NCI-H748 (cell line): Measurements from ENCODE around the gene SEMA3C.

Experiments
- DNase-seq: peaks from one replicate; lab custom pipeline; 2025; ENCODE audit not compliant: unreplicated experiment; lab: John Stamatoyannopoulos, UW

SEMA3C gene

GRCh38 chr7:80748363-80749042 is 170.3 kb downstream of the SEMA3C start:
- peak; percentile 14 for DNase-seq

- no peak for DNase-seq
Measured at GRCh38 chr7:80740778-80741545, 177.9 kb downstream of the SEMA3C start.

GRCh38 chr7:80736371-80737125 is 182.3 kb downstream of the SEMA3C start:
- DNase-seq, result no peak

GRCh38 chr7:80735330-80735729 is 183.5 kb downstream of the SEMA3C start:
- no peak for DNase-seq

DNA sequence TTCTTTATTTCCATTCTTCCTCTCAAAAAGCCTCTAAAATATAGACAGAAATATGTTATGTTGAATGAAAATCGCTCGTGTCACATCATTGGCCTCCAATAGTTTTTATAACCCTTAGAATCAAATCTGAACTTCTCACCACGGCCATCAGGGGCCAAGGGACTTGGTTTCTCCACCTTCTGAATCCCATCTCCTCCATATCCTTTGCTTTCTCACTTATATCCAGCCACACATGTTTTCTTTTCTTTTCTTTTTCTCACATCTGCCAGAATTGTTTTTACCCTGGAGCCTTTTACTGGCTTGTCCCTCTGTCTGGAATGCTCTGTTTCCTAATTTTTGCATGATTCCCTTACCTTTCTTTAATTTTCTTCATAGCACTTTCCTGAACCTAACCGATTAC is 184.8 kb downstream of the SEMA3C start:
- no peak for DNase-seq

GRCh38 chr7:80733333-80733915 is 185.4 kb downstream of the SEMA3C start:
- no peak for DNase-seq

DNA sequence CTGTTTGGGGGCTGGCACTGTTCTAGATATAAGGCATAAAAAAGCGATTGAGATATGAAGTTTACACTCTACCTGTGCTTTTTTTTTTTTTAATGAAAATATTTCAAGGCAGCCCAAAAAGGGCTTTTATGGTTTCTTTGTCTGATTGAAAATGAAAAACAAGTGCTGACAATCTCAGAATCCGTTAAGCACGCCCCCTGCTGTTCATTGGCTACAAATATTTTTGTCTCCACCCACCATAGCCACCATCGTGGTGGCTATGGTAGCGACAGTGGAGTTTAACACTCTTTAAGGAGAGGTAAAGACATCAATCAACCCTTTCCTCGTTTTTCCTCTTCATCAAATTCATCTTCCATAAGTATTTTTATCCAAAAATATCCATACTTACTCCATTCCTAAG is 186.2 kb downstream of the SEMA3C start:
- DNase-seq, result peak; percentile 9

DNA sequence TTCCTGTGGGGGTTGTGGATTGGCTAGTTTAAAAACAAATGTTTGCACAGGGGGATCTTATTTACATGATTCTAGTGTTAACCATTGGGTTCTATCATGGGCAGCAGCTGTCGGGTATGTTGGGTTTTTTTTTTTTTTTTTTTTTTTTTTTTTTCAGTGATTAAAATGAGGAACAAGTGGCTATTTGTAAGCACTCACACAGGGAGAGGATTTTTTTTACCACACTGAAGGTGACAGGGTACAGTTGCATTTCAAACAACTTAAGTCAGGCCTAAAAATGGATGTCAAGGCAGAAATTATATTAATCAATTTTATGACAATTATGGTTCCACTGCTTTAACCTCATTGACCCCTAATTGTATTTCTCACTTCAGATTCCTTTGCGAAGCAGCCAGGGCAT is 187.6 kb downstream of the SEMA3C start:
- no peak for DNase-seq

DNA sequence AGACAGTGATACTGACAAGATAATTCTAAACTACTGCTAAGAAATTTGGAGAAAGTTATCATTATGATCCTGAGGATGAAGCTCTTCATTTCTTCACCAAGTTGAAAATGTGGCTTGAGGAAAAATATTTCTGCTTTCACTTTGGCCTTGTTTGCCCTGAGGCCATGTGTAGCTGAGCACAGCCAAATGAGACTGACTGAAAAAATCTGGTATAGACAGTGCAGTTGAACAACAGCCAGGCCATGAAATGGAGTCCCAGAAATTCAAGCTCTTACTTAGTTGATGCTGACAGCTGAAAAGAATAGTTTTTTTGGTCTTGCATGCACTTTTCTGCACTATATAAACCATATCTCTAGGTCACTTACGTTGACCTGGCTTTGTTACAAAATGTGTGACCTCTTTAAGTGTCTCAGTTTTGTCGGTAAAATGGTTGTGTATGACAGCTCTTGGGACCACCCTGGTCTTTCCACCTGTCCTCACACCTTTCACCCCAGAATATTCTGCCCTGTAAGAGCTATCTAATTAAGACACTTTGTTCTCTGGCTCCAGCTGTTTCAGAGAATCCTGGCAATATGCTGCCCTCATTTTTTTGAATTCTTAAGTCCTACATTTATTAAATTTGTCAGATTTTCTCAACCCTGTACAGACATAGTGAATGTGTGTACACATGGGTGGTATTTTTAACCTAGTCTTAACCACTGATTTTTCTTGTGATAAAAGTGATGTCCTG is 189.1 kb downstream of the SEMA3C start:
- DNase-seq, result no peak

DNA sequence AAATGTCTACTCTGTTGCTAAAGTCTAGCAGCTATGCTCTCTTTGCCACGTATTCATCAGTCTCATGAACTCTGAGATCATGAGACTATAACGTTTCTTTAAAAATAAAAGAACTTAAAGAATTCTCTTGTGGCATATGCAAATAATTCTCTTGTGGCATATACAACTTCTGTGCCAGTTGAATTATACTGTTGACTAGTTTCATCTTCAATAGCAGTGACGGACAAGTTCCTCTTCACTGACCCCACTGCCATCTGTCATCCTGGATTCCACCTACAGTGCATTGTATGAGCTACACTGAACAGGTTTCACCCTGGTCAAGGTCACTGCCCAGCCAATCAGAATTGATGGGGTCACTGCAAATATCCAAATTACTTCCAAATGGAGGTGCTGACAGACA is 192.2 kb downstream of the SEMA3C start:
- DNase-seq, result no peak

- peak; percentile 39 for DNase-seq
Measured at GRCh38 chr7:80725181-80725611, 193.7 kb downstream of the SEMA3C start.

GRCh38 chr7:80724249-80724871 is 194.5 kb downstream of the SEMA3C start:
- no peak for DNase-seq

GRCh38 chr7:80722616-80723195 is 196.1 kb downstream of the SEMA3C start:
- DNase-seq, result no peak

- DNase-seq, result no peak
Measured at GRCh38 chr7:80721883-80722615, 196.8 kb downstream of the SEMA3C start.

- no peak for DNase-seq
Measured at GRCh38 chr7:80720146-80720545, 198.7 kb downstream of the SEMA3C start.

- no peak for DNase-seq
Measured at GRCh38 chr7:80719261-80719660, 199.6 kb downstream of the SEMA3C start.

GRCh38 chr7:80711531-80711930 is 207.3 kb downstream of the SEMA3C start:
- no peak for DNase-seq

- no peak for DNase-seq
Measured at GRCh38 chr7:80708123-80708522, 210.7 kb downstream of the SEMA3C start.

DNA sequence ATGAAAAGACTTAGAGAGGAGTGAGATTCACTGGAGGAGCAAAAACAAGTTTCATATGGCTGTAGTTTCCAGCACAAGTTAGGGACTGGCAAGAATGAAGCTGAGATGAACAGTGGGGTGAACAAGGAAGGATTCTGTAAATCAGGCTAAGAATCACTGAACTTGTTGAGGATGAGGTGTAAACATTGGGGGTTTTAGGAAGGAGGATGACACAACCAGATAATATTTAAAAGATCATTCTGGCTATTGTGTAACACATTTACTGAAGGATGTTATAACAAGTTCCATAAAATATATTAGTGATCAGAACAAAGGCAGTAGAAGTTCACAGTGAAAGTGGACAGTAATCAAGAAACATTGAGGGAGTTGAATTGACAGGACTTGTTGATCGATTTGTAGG is 211.5 kb downstream of the SEMA3C start:
- DNase-seq, result no peak
